ENCODE measurements around the gene RBM33. TPM values are rescaled to one million over a fixed set of nuclear protein-coding genes. Genes with fewer than 3 reads are reported as not detected.

Gene RBM33
- polyA plus RNA-seq, 4 donors: 20.4 to 47.6 (median 36.8) TPM

DNA sequence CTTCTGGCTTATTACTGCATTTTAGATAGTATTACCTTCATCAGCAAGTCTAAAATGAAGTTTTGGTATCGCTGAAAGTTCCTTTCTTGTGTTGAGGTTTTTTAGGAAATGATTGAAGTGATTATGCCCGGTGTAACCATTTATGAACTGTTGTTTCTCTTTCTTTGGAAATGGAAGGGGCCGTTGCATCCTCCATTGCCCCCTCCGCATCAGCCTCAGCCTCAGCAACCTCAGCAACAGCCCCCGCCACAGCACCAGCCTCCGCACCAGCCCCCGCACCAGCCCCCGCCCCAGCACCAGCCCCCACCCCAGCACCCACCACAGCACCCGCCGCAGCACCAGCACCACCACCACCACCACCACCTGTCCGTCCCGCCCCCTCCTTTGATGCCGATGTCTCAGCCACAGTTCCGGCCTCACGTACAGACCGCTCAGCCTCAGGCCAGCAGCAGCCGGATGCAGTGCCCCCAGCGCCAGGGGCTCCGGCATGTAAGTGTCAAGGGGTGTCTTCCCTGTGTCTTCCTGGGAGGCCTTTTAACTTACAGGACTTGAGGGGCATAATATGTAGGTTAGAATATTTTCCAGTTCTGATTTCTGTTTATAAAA lies 95.2 kb downstream of the RBM33 start:
- DNase-seq (ENCODE audit: low read depth in 4 of 4, low spot score in 2 of 4): no peak

DNA sequence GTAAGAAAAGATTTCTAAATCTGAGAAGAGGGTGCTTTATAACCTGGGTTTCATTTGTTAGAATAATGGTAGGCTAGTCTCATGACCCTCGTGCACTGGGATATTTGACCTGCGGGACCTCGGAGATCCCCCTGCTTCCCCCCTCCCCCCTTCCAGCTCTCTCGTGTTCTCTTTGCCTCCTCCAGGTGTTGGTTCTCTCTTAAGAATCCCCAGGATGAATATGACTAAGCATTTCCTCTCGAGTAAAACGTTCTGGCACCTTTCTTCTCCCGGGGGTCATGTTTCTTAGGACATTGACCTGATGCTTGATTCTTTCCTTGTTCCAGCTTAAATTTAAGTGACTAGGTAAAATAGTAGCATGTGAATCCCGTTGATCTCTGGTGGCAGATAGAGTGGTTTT lies 96.6 kb downstream of the RBM33 start:
- no peak for DNase-seq (ENCODE audit: low read depth in 4 of 4, low spot score in 2 of 4)

DNA sequence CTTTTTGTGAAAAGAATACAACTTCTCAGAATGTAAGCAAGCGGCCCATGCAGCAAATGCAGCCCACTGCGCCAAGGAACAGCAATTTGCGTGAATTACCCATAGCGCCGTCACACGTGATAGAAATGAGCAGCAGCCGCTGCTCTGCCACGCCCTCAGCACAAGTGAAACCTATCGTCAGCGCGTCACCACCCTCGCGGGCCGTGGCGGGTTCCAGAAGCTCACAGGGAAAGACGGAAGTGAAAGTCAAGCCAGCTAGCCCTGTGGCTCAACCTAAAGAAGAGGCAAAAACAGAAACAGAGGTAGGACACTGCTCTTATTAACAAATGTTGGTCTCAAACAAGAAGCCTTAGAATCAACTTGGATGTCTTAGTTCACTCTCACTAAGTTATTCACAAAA lies 97.3 kb downstream of the RBM33 start:
- DNase-seq (ENCODE audit: low read depth in 4 of 4, low spot score in 2 of 4): no peak

DNA sequence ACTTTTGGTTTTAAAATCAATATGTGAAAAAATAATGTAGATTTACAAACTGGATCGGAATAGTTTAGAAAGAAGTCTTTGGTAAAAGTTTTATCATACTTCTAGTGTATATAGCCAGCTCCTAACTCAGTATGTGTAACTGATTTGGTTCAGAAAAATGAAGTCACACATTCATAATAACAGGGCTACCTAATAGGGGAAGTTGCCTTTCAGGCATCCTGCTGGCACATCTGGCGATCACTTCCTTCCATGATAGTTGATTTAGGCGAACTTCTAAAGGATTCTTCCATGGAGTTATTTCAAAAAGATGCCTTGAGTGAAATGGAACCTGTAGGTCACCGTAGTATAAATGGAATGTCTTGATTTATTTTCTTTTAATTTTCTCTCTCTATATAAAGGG lies 98.7 kb downstream of the RBM33 start:
- DNase-seq (ENCODE audit: low read depth in 4 of 4, low spot score in 2 of 4): no peak

DNA sequence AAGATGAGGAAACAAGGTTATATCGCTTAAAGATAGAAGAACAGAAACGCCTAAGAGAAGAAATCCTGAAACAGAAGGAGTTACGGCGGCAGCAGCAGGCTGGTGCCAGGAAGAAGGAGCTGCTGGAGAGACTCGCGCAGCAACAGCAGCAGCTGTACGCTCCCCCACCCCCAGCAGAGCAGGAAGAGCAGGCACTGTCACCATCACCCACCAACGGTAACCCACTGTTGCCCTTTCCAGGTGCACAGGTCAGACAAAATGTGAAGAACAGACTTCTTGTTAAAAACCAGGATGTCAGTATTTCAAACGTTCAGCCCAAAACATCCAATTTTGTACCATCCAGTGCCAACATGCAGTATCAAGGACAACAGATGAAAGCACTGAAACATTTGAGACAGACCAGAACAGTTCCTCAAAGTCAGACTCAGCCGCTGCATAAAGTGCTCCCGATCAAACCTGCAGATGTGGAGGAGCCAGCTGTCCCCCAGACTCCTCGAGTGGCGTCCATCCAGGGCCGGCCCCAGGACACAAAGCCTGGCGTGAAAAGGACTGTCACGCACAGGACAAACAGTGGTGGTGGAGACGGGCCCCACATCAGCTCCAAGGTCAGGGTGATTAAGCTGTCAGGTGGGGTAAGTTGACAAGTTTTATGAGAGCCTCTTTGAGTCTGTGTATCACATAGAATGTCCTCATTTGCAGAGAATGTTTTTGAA lies 100.7 kb downstream of the RBM33 start:
- no peak for DNase-seq (ENCODE audit: low read depth in 4 of 4, low spot score in 2 of 4)

DNA sequence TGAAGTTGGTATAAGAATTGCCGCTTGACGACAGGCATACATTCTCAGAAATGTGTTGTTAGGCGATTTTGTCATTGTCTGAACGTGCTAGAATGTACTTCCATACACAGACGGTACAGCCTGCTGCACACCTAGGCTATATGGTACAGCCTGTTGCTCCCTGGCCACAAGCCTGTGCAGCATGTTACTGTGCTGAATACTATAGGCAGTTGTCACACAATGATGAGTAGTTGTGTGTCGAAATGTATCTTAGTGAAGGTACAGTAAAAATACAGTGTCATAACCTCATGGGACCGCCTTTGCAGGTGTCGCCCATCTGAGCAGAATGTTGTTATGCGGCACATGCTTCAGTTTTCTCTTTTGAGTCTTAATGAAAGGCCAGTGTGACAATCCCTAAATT lies 101.3 kb downstream of the RBM33 start:
- no peak for DNase-seq (ENCODE audit: low read depth in 4 of 4, low spot score in 2 of 4)

DNA sequence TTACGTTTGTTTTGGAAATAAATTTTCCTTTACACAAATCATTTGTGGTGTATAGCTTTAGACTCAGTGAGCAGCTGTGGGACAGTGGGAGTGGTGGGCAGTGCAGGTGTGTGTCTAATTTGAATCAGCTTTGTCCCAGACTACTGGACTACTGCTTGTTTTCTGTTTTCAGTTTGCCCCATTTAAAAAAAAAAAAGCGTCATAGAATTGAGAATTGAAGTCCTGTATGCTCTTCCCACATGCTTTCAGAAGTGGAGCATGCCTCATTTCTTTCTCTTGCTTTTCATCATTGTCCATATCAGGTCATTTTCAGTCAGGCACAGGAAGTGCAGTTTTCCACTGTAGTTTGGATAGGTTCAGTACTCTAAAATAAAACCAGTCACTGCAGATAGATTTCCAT lies 101.7 kb downstream of the RBM33 start:
- no peak for DNase-seq (ENCODE audit: low read depth in 4 of 4, low spot score in 2 of 4)

DNA sequence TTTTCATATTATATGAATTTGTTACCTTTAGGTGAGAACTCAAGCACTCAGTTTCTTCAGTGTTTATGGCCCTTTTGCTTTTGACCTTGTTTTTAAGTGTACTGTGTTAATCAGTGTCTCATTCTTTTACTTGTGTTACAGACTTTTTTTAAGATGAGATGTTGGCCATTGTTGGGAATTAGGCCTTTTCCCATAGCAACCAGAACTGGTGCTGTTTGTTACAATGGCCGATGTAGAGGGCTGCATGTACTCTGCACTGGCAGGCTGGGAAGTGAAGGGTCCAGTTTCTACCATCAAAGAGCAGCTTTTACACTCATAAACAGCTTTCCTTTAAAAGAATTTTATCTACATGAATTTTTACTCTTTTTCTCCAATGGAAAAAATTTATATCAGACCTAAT lies 102.7 kb downstream of the RBM33 start:
- DNase-seq (ENCODE audit: low read depth in 4 of 4, low spot score in 2 of 4): no peak

DNA sequence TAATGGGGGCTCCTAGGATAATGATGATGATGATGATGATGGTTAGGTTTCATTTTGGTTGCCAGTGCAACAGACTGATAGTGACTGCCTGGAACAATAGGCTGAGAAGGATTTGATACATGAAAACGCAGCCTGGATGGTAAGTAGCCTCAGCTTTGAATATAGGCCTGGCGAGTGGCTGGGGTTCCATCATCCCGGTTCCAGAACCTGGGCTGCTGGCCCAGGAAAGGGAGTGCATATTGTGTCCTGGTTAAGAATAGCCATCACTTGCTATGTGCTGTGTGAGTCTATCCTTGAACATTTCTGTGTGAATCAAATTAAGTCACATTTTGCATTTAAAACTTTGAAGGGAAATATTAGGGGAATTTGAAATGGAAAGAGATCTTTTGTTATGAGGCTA lies 105.1 kb downstream of the RBM33 start:
- DNase-seq (ENCODE audit: low read depth in 4 of 4, low spot score in 2 of 4): no peak

DNA sequence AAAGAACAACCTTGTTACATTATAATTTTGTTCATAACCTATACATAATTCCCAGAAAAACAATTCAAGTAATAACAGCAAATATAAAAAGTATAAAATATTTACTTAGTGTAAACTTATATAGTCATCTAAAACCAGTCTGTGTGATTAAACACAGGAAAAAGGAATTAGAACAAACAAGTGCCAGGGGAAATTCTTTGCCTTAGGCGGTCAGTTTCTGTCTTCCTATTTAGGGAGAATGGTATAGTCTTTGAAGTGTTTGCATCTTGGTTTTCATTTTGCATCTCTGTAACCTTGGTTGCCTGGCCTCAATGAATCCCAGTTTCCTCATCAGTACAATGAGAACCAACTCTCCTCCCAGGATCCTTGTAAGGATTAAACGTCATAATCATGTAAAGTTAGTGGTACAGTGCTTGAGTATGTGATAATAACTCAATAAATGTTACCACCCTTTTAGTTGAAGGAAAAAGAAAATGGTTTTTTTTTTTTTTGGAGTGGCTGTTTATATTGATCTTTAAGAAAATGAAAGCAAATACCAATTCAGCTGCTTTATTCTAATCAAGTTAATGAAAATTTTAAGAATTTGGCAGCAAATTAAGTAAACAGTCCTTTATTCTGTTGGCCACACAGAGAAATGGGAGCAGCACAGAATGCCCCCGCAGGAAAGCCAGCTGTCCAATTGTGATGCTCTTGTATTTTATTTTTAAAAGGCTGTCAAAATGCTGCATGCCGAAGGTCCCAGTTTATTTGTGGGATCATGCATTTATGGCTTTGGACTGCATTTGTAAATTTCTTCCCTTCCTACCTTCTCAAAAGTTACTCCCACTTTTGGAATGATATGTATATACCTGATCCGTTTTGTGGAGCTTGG lies 106.0 kb downstream of the RBM33 start:
- DNase-seq (ENCODE audit: low read depth in 4 of 4, low spot score in 2 of 4): no peak

DNA sequence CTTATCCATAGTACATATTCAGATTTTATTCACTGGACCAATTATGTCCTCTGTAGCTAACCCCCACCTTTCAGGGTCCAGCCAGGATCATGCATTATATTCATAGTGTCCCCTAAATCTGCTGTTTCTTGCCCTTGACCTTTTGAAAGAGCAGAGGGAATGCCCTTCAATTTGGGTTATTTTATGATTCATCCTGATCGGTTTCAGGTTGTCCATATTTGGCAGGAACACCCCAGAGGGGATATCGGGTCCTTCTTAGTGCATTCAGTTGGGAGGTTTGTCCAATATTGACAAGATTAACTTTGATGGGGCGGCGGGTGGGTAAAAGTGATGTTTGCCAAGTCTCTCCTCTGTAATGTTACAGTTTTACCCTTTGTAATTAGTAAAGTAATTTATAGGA lies 106.9 kb downstream of the RBM33 start:
- no peak for DNase-seq (ENCODE audit: low read depth in 4 of 4, low spot score in 2 of 4)

DNA sequence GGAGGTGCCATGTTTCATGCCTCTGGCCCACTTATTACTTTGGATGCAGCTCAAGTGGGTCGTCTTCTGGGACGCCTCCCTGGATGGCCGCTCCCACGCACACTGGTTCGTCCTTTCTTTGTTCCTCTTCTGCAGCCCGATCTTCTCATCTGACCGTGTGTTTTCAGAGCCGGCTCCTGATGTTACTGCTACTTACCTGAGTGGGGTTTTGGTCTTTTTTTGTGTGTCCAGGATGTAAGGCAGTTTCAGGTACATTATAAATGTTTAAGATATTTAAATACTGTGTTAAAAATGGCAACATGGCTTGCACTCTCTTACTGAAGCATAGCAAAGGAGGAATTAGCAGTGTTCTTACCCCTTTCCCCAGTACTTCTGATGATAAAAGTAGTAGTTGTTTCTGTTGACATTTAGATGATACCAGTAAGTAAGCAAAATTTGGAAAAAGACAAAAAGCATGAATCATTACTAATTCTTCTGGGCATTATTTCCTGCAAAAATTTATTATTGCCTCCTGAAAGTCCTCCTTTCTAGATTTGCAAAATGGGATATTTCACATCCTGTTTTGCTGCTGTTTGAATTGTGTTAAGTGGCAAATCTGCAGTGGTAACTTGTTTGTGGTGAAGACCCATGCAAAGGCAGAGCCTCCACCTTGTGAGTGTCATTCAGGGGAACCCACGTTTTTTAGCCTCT lies 108.4 kb downstream of the RBM33 start:
- DNase-seq (ENCODE audit: low read depth in 4 of 4, low spot score in 2 of 4): no peak

DNA sequence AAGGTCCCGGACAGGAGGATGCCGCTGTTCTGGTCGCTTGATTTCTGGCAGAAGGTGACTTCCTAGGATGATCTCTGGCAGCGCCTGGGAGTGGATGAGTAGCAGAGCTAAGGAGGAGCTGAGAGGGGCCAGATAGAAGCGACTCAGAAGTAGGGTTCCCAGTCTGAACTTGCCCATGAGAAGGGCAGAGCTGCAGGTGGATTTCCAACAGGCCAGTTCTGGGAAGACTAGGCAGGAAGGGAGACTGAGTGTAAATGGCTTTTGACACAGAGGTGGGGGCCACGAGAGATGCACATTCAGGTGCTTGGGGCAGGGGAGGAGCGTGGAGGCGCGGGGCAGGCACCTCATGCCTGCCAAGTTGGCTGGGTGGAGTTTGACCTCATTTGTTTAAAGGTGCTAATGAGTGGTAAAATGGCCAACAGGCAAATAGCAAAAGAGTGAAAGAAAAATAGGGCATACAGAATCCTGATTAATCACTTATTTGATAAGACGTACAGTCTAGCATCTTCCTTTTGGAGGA lies 109.0 kb downstream of the RBM33 start:
- DNase-seq (ENCODE audit: low read depth in 4 of 4, low spot score in 2 of 4): no peak

DNA sequence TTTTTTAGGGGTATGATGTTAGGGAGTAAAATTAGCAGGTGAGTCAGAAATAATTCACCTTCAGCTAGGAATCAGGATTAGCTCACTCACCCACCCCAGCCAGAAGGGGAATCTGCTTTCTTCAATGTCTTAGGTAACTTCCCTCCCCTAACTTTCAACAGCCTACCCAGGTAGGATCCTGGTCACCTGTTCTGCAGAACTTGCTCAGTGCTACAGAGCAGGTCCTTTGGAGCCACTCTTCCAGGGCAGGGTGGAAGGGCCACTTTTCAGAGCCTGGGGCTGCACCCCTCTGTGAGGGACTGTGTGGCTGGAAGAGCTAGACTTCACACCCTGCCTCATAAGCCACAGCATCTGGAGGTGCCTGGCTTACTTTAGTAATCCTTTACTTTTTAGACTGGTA lies 109.7 kb downstream of the RBM33 start:
- DNase-seq (ENCODE audit: low read depth in 4 of 4, low spot score in 2 of 4): no peak

DNA sequence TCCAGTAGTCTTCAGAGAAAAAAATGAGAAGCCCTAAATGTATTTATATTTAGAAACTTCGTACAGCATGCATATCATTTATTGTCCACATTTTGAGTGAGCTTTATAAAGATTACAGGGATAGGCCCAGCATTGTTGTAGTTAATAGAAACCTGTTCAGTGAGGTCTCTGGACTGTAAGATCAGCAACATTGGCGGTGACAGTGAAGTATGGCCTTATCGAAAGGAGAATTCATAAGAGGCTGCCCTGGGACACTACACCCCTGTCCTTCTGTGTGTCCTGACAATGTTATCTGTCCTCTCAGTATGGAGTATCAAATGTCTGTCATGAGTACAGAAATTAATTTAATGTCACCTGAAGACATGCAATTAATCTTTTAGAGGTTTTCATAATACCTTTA lies 110.6 kb downstream of the RBM33 start:
- no peak for DNase-seq (ENCODE audit: low read depth in 4 of 4, low spot score in 2 of 4)

DNA sequence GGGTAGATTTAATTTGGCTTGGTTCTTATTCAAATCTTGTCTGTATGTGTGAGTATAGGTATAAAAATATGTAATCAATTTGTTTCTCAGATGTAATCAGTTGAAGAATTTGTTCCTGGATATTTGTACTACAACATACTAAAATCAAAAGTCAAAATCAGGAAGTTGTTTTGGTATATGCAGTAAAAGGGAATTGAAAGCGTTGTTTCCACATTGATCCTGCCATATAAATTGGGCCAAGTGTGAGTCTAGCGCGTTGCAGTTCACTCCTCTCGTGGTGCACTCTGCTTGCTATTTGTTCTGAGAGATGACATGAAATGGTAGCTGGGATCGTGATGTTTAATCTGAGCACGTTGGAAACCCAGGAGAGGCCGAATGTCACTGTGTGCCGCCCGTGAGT lies 111.9 kb downstream of the RBM33 start:
- no peak for DNase-seq (ENCODE audit: low read depth in 4 of 4, low spot score in 2 of 4)

DNA sequence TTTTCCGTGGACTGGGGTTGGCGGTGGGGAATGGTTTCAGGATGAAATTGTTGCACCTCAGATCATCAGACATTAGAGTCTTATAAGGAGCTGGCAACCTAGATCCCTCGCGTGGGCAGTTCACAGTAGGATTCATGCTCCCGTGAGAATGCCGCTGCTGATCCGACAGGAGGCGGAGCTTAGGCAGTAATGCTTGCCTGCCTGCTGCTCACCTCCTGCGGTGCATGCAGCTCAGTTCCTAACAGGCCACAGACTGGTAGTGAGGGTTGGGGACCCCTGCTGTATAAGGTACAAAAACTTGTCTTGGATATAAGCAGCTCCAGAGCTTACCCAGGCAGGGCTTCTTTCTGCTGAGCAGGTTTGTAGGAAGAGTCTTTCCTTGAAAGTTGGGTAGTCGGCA lies 113.9 kb downstream of the RBM33 start:
- no peak for DNase-seq (ENCODE audit: low read depth in 4 of 4, low spot score in 2 of 4)

DNA sequence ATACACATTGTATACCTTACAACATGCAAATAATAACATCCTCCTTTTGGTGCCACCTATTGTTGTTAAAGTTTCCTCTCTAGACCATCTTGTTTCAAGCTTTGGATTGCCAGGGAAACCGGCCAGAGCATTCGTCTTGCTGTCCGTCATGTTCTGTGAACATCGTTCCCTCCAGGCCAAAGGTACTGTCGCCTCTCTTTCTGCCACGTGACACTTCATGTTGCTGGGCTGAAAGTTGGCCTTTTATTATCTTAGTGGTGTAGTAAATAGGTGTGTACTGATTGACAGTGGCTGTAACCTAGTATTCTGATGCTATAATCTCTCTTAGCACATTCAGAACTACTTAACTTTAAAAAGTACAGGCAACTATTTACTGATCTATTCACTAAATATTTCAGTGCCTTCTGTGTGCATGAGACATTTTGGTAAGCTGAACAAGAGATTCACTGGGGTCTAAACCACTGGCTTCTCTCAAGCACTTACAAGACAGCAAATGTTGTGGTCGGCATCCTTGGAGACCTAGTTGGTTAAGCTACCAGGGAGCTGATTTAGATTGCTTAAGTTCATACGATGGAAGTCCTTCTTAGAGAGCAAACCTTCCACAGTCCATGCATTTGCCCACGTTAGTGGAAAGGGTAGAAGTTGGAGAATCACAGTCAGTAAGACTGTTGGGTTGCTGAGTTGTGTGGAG lies 115.4 kb downstream of the RBM33 start:
- DNase-seq (ENCODE audit: low read depth in 4 of 4, low spot score in 2 of 4): no peak

DNA sequence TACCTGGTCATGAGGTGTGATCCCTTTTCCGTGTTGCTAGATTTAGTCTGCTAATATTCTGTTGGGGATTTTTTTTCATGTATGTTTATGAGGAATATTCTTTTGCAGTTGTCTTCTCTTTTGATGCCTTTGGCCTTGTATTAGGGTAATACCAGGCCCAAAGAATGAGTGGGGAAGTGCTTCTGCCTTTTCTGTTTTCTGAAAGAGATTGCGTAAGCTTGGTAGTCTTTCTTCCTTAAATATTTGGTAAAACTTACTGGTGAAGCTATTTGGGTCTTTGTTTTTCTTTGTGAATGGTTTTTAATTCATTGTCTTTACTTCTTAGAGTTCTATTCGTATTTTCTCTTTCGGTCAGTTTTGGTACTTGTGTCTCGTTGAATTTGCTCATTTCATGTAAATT lies 116.7 kb downstream of the RBM33 start:
- no peak for DNase-seq (ENCODE audit: low read depth in 4 of 4, low spot score in 2 of 4)

DNA sequence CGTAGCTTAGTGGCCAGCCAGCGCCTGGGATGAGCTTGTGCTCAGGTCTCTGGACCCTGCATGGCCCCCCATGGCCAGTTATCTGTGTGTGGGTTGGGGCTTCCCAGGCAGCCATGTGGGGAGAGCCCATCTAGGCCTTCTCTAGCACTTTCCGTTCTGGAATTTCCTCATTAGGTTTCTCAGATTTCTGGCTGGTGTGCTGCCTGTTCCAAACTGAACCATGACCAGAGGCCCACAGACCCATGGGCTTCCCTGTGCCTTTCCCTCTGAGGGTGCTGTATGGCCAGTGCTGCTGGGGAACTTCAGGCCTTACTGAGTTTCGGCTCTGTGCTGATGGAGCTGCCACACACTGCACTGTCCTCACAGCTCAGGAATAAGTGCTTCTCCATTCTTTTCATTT lies 117.6 kb downstream of the RBM33 start:
- DNase-seq (ENCODE audit: low read depth in 4 of 4, low spot score in 2 of 4): no peak
